AG10803 (cell line): Measurements from ENCODE around the gene CFAP46.

ENCODE experiments used
- DNase-seq: peaks from one replicate; pipeline ENCODE4 v3.0.0; 2010; ENCODE audit warnings: low read depth
- H3K4me3 ChIP-seq: 2 replicates; pipeline ENCODE4 v1.5.1; 2011; ENCODE audit warnings: mild to moderate bottlenecking, low read length, control low read depth
- CTCF ChIP-seq: conservative IDR thresholded peaks from 2 replicates; pipeline ENCODE4 v1.5.1; 2011; ENCODE audit warnings: mild to moderate bottlenecking, low read length, control low read depth, inconsistent platforms

CFAP46 gene

GRCh38 chr10:132839061-132839460, 103.3 kb downstream of the CFAP46 start:
- no peak overlapping the region for H3K4me3 ChIP-seq
- DNase-seq, result no peak
- no peak for TF ChIP-seq CTCF

- DNase-seq, result no peak
- TF ChIP-seq CTCF, result no peak
- H3K4me3 ChIP-seq, result no peak overlapping the region
Observed at GRCh38 chr10:132838346-132838970, 103.9 kb downstream of the CFAP46 start.

- no peak overlapping the region for H3K4me3 ChIP-seq
- TF ChIP-seq CTCF, result no peak
- no peak for DNase-seq
Observed at GRCh38 chr10:132837905-132838304, 104.5 kb downstream of the CFAP46 start.

- TF ChIP-seq CTCF, result peak; percentile 76
Observed at GRCh38 chr10:132836832-132837540, 105.4 kb downstream of the CFAP46 start.

GRCh38 chr10:132836248-132836831, 106.0 kb downstream of the CFAP46 start:
- TF ChIP-seq CTCF, result no peak
- DNase-seq, result no peak

More at GRCh38 chr10:132836832-132837540, 105.4 kb downstream of the CFAP46 start:
- no peak overlapping the region for H3K4me3 ChIP-seq
- DNase-seq, result peak; percentile 15

GRCh38 chr10:132835848-132836233, 106.5 kb downstream of the CFAP46 start:
- TF ChIP-seq CTCF, result no peak
- DNase-seq, result no peak
- no peak overlapping the region for H3K4me3 ChIP-seq

More at GRCh38 chr10:132836248-132836831, 106.0 kb downstream of the CFAP46 start:
- H3K4me3 ChIP-seq, result no peak overlapping the region
